Adrenal gland (tissue), 12 donors: ENCODE results near the gene UBE3B. TPM values are rescaled to one million over a fixed set of nuclear protein-coding genes. Genes with fewer than 3 reads are reported as not detected.

Source experiments
- DNase-seq, 7 donors: peaks; one replicate each; pipeline ENCODE4 v3.0.0-alpha.2; 2019 to 2020
- H3K27ac ChIP-seq, 5 donors: fragments of 200-600 bp; sonication (generic) in 4 of 5; 1 replicate in 3 of 5; 2 replicates in 2 of 5; pipeline versions ENCODE4 v1.5.1 to v1.8.0; 2016 to 2020; ENCODE audit warnings: mild to moderate bottlenecking in 1 of 5
- H3K27me3 ChIP-seq: fragments of 200-600 bp; 2 replicates; pipeline ENCODE4 v1.8.0; 2021
- H3K36me3 ChIP-seq, 2 donors: fragments of 200-600 bp; replicated peaks in 1 of 2; 1 replicate in 1 of 2; 2 replicates in 1 of 2; pipeline versions ENCODE4 v1.5.1 to v1.8.0; 2018 to 2022
- H3K4me1 ChIP-seq, 2 donors: fragments of 200-600 bp; replicated peaks in 1 of 2; 1 replicate in 1 of 2; 2 replicates in 1 of 2; pipeline versions ENCODE4 v1.5.1 to v1.8.0; 2018 to 2021
- H3K4me3 ChIP-seq, 4 donors: fragments of 200-600 bp; sonication (generic) in 3 of 4; one replicate each; pipeline ENCODE4 v1.5.1; 2016 to 2018
- H3K9me3 ChIP-seq, 3 donors: fragments of 200-600 bp; sonication (generic) in 1 of 3; replicated peaks in 1 of 3; 1 replicate in 2 of 3; 2 replicates in 1 of 3; pipeline versions ENCODE4 v1.5.1 to v1.8.0; 2016 to 2021
- POLR2A ChIP-seq, 2 donors: fragments of 450-650 bp; IDR thresholded peaks; one replicate each; pipeline ENCODE4 v1.6.1; 2017; ENCODE audit warnings: antibody characterized with exemption in 2 of 2, mild to moderate bottlenecking in 2 of 2, moderate library complexity in 1 of 2
- WGBS, 4 donors: extraction: QIAGEN DNeasy Blood & Tissue Kit in 2 of 4; methylation state at CpG; one replicate each; pipeline versions ENCODE4 v1.1.5 to v1.1.7; 2013 to 2017; 5-methylcytosine and 5-hydroxymethylcytosine counted together
- intact Hi-C, 2 donors: fragments of 100-400 bp; cut with DNase I; formaldehyde crosslinking; loops; one replicate each; pipeline versions ENCODE4 v1.14.1 to v1.15.0; 2022 to 2023
- polyA plus RNA-seq, 3 donors: library from polyadenylated mRNA; stranded (reverse); fragments of 200-250 nt in 2 of 3; fragments of 350-450 nt in 1 of 3; fragmentation: Illumina TruSeq in 1 of 3; extraction: RNeasy Lipid Tissue Mini Kit (QIAGEN cat#74804) in 1 of 3; gene quantifications; one replicate each; pipeline ENCODE4 v1.2.3, GENCODE V29; 2013 to 2014
- total RNA-seq, 9 donors: library from RNA; depleted of rRNA in 4 of 9; stranded (reverse); fragments of >200 nt in 4 of 9; fragments of 120-200 nt in 1 of 9; fragmentation: NEBNext Ultra II Directional in 1 of 9; extraction: Animal tissue kit (Norgen Biotek cat#: 25700) in 1 of 9; gene quantifications; one replicate each; pipeline versions ENCODE4 v1.1.0 to v1.2.4, GENCODE V29; 2013 to 2023
- TF ChIP-seq, protein P1 (sequence below), 6 experiments: fragments of 450-650 bp in 4 of 6; fragments of 200-600 bp in 2 of 6; sonication (generic) in 1 of 6; IDR thresholded peaks; 1 replicate in 5 of 6; 2 replicates in 1 of 6; pipeline versions ENCODE4 v1.5.1 to v1.8.0; 2016 to 2021; ENCODE audit warnings: antibody characterized with exemption in 6 of 6, mild to moderate bottlenecking in 2 of 6, moderate library complexity in 1 of 6
- donor health status: healthy with polysubstance abuse.
- donor health status: Bipolar disorder and iron deficiency.
- donor health status: DM: yes; HTN: yes; CAD: no.
- donor health status: DM: no; HTN: no; CAD: no.
- donor health status: DM: no; HTN: no; CAD: no.
- donor health status: DM: yes; HTN: yes; CAD: no.

The UBE3B gene
- total and polyA plus RNA-seq, 12 donors = 16.0 to 79.5 (median 39.5) TPM

GRCh38 chr12:109492371-109492770, 14.9 kb downstream of the UBE3B start:
- Histone ChIP-seq H3K27ac (no peak overlapping the region), H3K4me3 (no peak overlapping the region), H3K36me3 (peaks cover 0 to 62% of the 10 kb centered on the region in 2 donors), H3K27me3 (no peaks in the 10 kb centered on the region), H3K4me1 (no peaks in the 10 kb centered on the region), H3K9me3 (no peaks in the 10 kb centered on the region)
- DNase-seq = peak in 1 of 7 donors; percentile 49
- intact Hi-C loops = no loop called here
- TF ChIP-seq, protein P1, sequence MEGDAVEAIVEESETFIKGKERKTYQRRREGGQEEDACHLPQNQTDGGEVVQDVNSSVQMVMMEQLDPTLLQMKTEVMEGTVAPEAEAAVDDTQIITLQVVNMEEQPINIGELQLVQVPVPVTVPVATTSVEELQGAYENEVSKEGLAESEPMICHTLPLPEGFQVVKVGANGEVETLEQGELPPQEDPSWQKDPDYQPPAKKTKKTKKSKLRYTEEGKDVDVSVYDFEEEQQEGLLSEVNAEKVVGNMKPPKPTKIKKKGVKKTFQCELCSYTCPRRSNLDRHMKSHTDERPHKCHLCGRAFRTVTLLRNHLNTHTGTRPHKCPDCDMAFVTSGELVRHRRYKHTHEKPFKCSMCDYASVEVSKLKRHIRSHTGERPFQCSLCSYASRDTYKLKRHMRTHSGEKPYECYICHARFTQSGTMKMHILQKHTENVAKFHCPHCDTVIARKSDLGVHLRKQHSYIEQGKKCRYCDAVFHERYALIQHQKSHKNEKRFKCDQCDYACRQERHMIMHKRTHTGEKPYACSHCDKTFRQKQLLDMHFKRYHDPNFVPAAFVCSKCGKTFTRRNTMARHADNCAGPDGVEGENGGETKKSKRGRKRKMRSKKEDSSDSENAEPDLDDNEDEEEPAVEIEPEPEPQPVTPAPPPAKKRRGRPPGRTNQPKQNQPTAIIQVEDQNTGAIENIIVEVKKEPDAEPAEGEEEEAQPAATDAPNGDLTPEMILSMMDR (IDR thresholded peaks at IDR 0.05) = no peak
- TF ChIP-seq POLR2A (IDR thresholded peaks at IDR 0.05) = no peak
- 81 to 90% (median 86%) methylated on average over 5 of the region's 5 CpGs for WGBS, 4 donors

DNA sequence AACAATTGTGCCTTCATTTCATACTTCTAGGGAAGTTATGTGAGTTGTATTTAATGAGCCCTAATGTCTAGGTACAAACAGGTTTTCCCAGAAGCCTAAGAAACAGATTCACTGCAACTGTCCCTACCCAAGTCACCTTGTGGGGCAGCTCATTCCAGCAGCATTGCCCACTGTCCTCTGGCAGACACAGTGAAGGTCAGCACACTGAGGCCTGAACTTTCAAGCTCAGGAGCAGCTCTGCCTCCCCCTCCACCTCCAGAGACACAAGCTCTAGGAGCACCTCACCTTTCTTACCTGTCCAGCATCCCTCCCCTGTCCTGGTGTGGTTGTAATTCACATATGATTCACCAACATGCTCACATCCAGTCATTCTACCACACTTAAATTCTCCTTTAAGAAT, 15.7 kb downstream of the UBE3B start:
- TF ChIP-seq POLR2A (IDR thresholded peaks at IDR 0.05) = no peak
- intact Hi-C loops = no loop called here
- H3K9me3 ChIP-seq = no peaks in the 10 kb centered on the region
- H3K27me3 ChIP-seq = no peaks in the 10 kb centered on the region
- H3K4me3 ChIP-seq = no peak overlapping the region
- H3K27ac ChIP-seq = no peak overlapping the region
- H3K36me3 ChIP-seq = peaks cover 0 to 55% of the 10 kb centered on the region in 2 donors
- H3K4me1 ChIP-seq = no peaks in the 10 kb centered on the region
- DNase-seq = peak in 1 of 7 donors; percentile 14

- intact Hi-C loops = no loop called here
- TF ChIP-seq POLR2A (IDR thresholded peaks at IDR 0.05) = no peak
- TF ChIP-seq, protein P1 (IDR thresholded peaks at IDR 0.05) = no peak
- WGBS, 4 donors = 97 to 100% (median 99%) methylated on average over 1 of the region's 1 CpG
- Histone ChIP-seq H3K27ac (no peak overlapping the region), H3K27me3 (no peaks in the 10 kb centered on the region), H3K4me1 (no peaks in the 10 kb centered on the region), H3K36me3 (peaks cover 0 to 55% of the 10 kb centered on the region in 2 donors), H3K9me3 (no peaks in the 10 kb centered on the region), H3K4me3 (no peak overlapping the region)
- DNase-seq = no peak
Observed at GRCh38 chr12:109493938-109494337, 16.5 kb downstream of the UBE3B start.

DNA sequence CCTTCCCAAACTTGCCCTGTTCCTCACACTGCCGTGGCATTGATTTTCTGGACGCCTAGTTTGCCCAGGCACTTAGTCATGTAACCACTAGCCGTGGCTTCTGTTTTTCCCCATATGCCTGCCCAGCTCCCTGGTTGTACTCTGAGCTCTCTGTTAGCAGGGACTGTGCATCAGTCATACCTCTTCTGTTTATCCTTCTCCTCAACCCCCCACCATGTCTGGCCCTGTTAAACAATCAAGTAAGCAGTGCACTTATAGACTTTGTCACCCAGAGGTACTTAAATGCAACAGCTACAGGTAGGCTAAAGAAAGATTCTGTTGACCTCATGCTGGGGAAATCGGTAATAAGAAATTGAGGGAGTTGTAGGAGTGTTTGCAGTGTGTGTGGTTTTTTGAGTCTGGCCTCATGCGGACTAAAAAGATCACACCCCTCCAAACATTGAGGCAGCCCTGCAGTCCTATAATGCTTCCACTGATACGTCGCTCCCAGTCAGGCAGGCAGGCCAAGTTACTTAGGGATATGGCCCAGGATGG, 17.0 kb downstream of the UBE3B start:
- WGBS, 4 donors = 95% methylated on average over 7 of the region's 7 CpGs
- peak in 1 of 7 donors; percentile 3 for DNase-seq
- TF ChIP-seq, protein P1 (IDR thresholded peaks at IDR 0.05) = no peak
- no peak for TF ChIP-seq POLR2A (IDR thresholded peaks at IDR 0.05)
- Histone ChIP-seq H3K4me3 (no peak overlapping the region), H3K27me3 (no peaks in the 10 kb centered on the region), H3K4me1 (no peaks in the 10 kb centered on the region), H3K27ac (no peak overlapping the region), H3K9me3 (no peaks in the 10 kb centered on the region), H3K36me3 (peaks cover 0 to 54% of the 10 kb centered on the region in 2 donors)
- intact Hi-C loops = no loop called here

- H3K27me3 ChIP-seq = no peaks in the 10 kb centered on the region
- H3K4me1 ChIP-seq = no peaks in the 10 kb centered on the region
- no peak overlapping the region for H3K4me3 ChIP-seq
- no peaks in the 10 kb centered on the region for H3K9me3 ChIP-seq
- DNase-seq = no peak
- intact Hi-C loops = no loop called here
- no peak overlapping the region for H3K27ac ChIP-seq
- H3K36me3 ChIP-seq = peaks cover 0 to 53% of the 10 kb centered on the region in 2 donors
- TF ChIP-seq, protein P1 (IDR thresholded peaks at IDR 0.05) = no peak
Observed at GRCh38 chr12:109495012-109495411, 17.6 kb downstream of the UBE3B start.
